Natural killer cell (primary cell): Measurements from ENCODE around the gene GPR78. TPM values are rescaled to one million over a fixed set of nuclear protein-coding genes. Genes with fewer than 3 reads are reported as not detected.

ENCODE experiments used
- ATAC-seq, 3 donors: fragments of 150-1000 bp in 2 of 3; fragments of 200-7000 bp in 1 of 3; cut with Tn5 transposase; 1 replicate in 1 of 3; 2 replicates in 2 of 3; pipeline ENCODE4 v1.10.0; 2021; ENCODE audit warnings: mild to moderate bottlenecking in 2 of 3, moderate library complexity in 2 of 3
- DNase-seq, 2 donors: peaks; one replicate each; pipeline versions ENCODE4 v3.0.0 to v3.0.0-alpha.2; 2013 to 2021; ENCODE audit warnings: mixed read lengths in 1 of 2
- H3K27ac ChIP-seq: one replicate; pipeline ENCODE4 v1.5.1; 2013; ENCODE audit warnings: mild to moderate bottlenecking, low read length
- H3K27me3 ChIP-seq: one replicate; pipeline ENCODE4 v1.6.1; 2013; ENCODE audit warnings: low read length; ENCODE audit not compliant: control insufficient read depth, insufficient read depth
- H3K36me3 ChIP-seq: one replicate; pipeline ENCODE4 v1.6.1; 2013; ENCODE audit warnings: low read length; ENCODE audit not compliant: control insufficient read depth, insufficient read depth
- H3K4me1 ChIP-seq: one replicate; pipeline ENCODE4 v1.6.1; 2013; ENCODE audit warnings: low read length; ENCODE audit not compliant: control insufficient read depth, insufficient read depth
- H3K4me3 ChIP-seq: one replicate; pipeline ENCODE4 v1.5.1; 2013; ENCODE audit warnings: low read length
- H3K9me3 ChIP-seq: one replicate; pipeline ENCODE4 v1.6.1; 2013; ENCODE audit warnings: low read length; ENCODE audit not compliant: control insufficient read depth, insufficient read depth
- H3K27ac Mint-ChIP-seq, 2 donors: one replicate each; pipeline ENCODE4 v1.8.0; 2022; ENCODE audit warnings: mild to moderate bottlenecking in 2 of 2, mixed read lengths in 2 of 2, moderate library complexity in 1 of 2
- H3K27me3 Mint-ChIP-seq, 2 donors: one replicate each; pipeline ENCODE4 v1.8.0; 2022; ENCODE audit warnings: low read depth in 2 of 2, mixed read lengths in 2 of 2
- H3K36me3 Mint-ChIP-seq: one replicate; pipeline ENCODE4 v1.8.0; 2022; ENCODE audit warnings: mixed read lengths
- H3K4me1 Mint-ChIP-seq, 2 donors: one replicate each; pipeline ENCODE4 v1.8.0; 2022; ENCODE audit warnings: mixed read lengths in 2 of 2
- H3K4me3 Mint-ChIP-seq: one replicate; pipeline ENCODE4 v1.8.0; 2022; ENCODE audit warnings: mild to moderate bottlenecking, moderate library complexity, mixed read lengths
- H3K9me3 Mint-ChIP-seq, 2 donors: one replicate each; pipeline ENCODE4 v1.8.0; 2022; ENCODE audit warnings: mixed read lengths in 2 of 2
- CTCF ChIP-seq: fragments of 200-600 bp; IDR thresholded peaks from one replicate; pipeline ENCODE4 v1.8.0; 2022; ENCODE audit warnings: antibody characterized with exemption
- WGBS: methylation state at CpG from one replicate; pipeline ENCODE4 v1.1.7; 2013; ENCODE audit warnings: missing lambda C conversion rate; ENCODE audit not compliant: insufficient coverage; 5-methylcytosine and 5-hydroxymethylcytosine counted together
- intact Hi-C: fragments of 100-400 bp; cut with micrococcal nuclease; formaldehyde crosslinking; loops from one replicate; pipeline ENCODE4 v1.14.2; 2022
- total RNA-seq, 4 donors: library from RNA; stranded (reverse); fragments of 120-200 nt in 1 of 4; gene quantifications; one replicate each; pipeline versions ENCODE4 v1.2.3 to v1.2.4, GENCODE V29; 2013 to 2022

The GPR78 gene
- total RNA-seq, 3 donors from 2014 or later (not counting 1 experiment from before 2014, with no cell fraction given) = not detected

DNA sequence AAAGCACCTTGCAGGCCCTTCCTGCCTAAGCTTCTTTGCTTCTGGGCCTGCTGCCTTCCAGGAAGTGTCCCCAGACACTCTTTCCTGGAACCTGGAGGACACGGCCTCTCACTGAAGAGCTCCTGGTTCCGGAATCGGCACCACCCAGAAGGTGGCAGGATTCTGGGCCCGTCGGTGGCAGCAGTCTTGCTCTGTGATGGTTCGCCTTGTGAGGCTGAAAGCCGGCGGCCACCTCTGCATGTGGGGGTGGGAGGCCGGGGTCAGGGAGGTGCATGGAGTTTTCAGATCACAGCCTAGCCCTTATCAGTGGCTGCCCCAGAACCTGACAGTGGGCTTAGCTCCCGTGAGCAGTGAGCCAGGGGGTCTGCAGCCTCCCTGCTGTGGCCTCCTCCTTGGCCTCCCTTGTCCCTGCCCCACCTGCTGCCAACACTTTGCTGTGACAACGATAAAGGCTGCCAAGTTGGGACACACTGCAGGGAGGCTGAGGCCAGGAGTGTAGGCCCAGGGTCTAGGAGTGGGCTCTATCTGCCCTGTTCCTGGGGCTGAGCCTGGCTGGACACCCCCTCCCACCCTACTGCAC lies 30.8 kb upstream of the GPR78 start:
- WGBS = 83% methylated on average over 11 of the region's 11 CpGs
- ATAC-seq (no peak), DNase-seq (no peak)
- Histone ChIP-seq H3K27ac (no peak overlapping the region), H3K27me3 (no peaks in the 10 kb centered on the region), H3K4me3 (no peak overlapping the region), H3K9me3 (no peaks in the 10 kb centered on the region), H3K4me1 (no peaks in the 10 kb centered on the region), H3K36me3 (no peaks in the 10 kb centered on the region)
- no peak overlapping the region for H3K4me3 Mint-ChIP-seq
- H3K9me3 Mint-ChIP-seq = no peaks in the 10 kb centered on the region
- intact Hi-C loops = no loop called here
- no peaks in the 10 kb centered on the region for H3K27me3 Mint-ChIP-seq
- TF ChIP-seq CTCF = no peak
- H3K4me1 Mint-ChIP-seq = no peaks in the 10 kb centered on the region
- H3K36me3 Mint-ChIP-seq = no peaks in the 10 kb centered on the region
- no peak overlapping the region for H3K27ac Mint-ChIP-seq

GRCh38 chr4:8550691-8551090 lies 29.5 kb upstream of the GPR78 start:
- Histone ChIP-seq H3K27me3 (no peaks in the 10 kb centered on the region), H3K4me3 (no peak overlapping the region), H3K4me1 (no peaks in the 10 kb centered on the region), H3K27ac (no peak overlapping the region), H3K36me3 (no peaks in the 10 kb centered on the region), H3K9me3 (no peaks in the 10 kb centered on the region)
- 79% methylated on average over 9 of the region's 9 CpGs for WGBS
- H3K27ac Mint-ChIP-seq = no peak overlapping the region
- H3K9me3 Mint-ChIP-seq = no peaks in the 10 kb centered on the region
- ATAC-seq = no peak
- DNase-seq = no peak
- no peak overlapping the region for H3K4me3 Mint-ChIP-seq
- intact Hi-C loops = no loop called here
- TF ChIP-seq CTCF = no peak
- no peaks in the 10 kb centered on the region for H3K4me1 Mint-ChIP-seq
- no peaks in the 10 kb centered on the region for H3K27me3 Mint-ChIP-seq
- no peaks in the 10 kb centered on the region for H3K36me3 Mint-ChIP-seq

GRCh38 chr4:8552024-8552423 lies 28.2 kb upstream of the GPR78 start:
- no peak for DNase-seq
- Mint-ChIP-seq H3K27ac (no peak overlapping the region), H3K4me3 (no peak overlapping the region), H3K27me3 (no peaks in the 10 kb centered on the region), H3K4me1 (no peaks in the 10 kb centered on the region), H3K9me3 (no peaks in the 10 kb centered on the region), H3K36me3 (no peaks in the 10 kb centered on the region)
- TF ChIP-seq CTCF = no peak
- no peak overlapping the region for H3K4me3 ChIP-seq
- H3K9me3 ChIP-seq = no peaks in the 10 kb centered on the region
- no peaks in the 10 kb centered on the region for H3K4me1 ChIP-seq
- 89% methylated on average over 4 of the region's 4 CpGs for WGBS
- H3K27ac ChIP-seq = no peak overlapping the region
- intact Hi-C loops = no loop called here
- no peak for ATAC-seq
- H3K27me3 ChIP-seq = no peaks in the 10 kb centered on the region
- no peaks in the 10 kb centered on the region for H3K36me3 ChIP-seq

- H3K4me3 Mint-ChIP-seq = no peak overlapping the region
- no peak overlapping the region for H3K27ac Mint-ChIP-seq
- 80% methylated on average over 8 of the region's 8 CpGs for WGBS
- H3K4me1 ChIP-seq = no peaks in the 10 kb centered on the region
- ATAC-seq (no peak), DNase-seq (no peak)
- no peaks in the 10 kb centered on the region for H3K4me1 Mint-ChIP-seq
- no peak overlapping the region for H3K27ac ChIP-seq
- H3K9me3 Mint-ChIP-seq = no peaks in the 10 kb centered on the region
- no peak for TF ChIP-seq CTCF
- H3K36me3 ChIP-seq = no peaks in the 10 kb centered on the region
- no peaks in the 10 kb centered on the region for H3K27me3 Mint-ChIP-seq
- H3K4me3 ChIP-seq = no peak overlapping the region
- no peaks in the 10 kb centered on the region for H3K27me3 ChIP-seq
- H3K36me3 Mint-ChIP-seq = no peaks in the 10 kb centered on the region
- no peaks in the 10 kb centered on the region for H3K9me3 ChIP-seq
- intact Hi-C loops = no loop called here
Measured at GRCh38 chr4:8552581-8553205, 27.5 kb upstream of the GPR78 start.
